NCI-H2107 treated with DMSO at 0.1 percent for 48 hours (cell line): ENCODE results near the gene PACC1.

Source experiments
- DNase-seq: peaks from one replicate; lab custom pipeline; 2025; ENCODE audit not compliant: unreplicated experiment; lab: John Stamatoyannopoulos, UW

PACC1 gene

DNA sequence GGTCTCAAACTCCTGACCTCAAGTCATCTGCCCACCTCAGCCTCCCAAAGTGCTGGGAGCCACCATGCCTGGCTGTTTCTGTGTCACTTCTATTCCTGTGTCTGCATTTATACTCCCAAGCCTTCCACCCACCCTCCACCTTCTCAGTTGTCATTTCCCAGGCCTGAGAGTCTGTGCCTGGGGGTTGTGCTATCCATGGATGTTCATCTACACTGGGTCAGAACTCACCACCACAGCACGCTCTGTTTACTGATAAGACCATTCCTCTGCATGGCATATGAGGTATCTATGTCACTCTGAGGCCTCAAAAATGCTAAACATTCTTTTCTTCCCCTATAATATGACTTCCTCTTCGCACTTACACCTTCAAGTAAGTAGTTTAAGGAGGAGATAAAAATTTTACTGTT is 24.1 kb upstream of the PACC1 start:
- DNase-seq = no peak

DNA sequence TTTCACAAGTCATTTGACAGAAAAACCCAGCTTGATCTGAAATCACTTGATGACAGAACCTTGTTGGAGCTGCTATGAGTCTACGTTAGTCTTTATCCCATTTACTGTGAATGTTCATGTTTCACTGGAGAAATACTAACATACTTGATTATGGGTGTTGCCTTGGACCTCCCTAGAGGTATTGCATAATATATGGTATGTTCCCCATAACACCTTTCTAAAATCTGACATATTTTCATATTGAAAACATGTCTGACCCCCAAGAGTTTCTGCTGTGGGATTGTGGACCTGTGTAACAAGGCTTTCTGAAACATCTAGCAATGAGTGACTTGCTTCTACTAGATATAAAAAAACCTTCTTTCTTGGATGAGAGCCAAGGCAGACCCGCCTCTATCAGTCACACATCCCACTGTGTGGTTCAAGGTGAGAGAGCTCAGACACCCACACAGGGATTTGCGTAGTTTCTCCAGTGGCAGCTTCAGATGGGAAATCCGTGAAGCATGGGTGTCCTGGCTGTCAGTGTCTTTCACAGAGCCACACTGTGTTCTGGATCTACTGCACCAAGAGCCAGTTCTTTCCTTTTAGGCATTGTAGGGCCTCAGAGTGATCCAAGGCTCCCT is 22.6 kb upstream of the PACC1 start:
- DNase-seq = no peak

DNA sequence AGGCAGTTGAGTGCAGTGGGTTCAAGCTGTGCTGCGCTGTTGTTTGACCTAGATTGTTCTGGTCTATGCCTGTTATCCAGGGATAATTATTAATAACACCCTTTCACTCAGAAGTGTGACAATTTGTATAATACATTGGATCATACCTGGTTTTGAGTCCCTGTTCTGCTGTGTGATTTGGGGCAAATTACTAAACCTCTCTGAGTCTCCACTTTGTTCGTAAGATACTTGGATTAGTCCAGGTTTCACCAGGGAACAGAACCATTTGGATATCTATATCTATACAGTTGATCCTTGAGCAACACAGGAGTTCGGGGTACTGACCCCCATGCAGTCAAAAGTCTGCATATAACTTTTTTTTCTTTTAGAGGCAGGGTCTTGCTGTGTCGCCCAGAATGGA is 20.3 kb upstream of the PACC1 start:
- no peak for DNase-seq

DNA sequence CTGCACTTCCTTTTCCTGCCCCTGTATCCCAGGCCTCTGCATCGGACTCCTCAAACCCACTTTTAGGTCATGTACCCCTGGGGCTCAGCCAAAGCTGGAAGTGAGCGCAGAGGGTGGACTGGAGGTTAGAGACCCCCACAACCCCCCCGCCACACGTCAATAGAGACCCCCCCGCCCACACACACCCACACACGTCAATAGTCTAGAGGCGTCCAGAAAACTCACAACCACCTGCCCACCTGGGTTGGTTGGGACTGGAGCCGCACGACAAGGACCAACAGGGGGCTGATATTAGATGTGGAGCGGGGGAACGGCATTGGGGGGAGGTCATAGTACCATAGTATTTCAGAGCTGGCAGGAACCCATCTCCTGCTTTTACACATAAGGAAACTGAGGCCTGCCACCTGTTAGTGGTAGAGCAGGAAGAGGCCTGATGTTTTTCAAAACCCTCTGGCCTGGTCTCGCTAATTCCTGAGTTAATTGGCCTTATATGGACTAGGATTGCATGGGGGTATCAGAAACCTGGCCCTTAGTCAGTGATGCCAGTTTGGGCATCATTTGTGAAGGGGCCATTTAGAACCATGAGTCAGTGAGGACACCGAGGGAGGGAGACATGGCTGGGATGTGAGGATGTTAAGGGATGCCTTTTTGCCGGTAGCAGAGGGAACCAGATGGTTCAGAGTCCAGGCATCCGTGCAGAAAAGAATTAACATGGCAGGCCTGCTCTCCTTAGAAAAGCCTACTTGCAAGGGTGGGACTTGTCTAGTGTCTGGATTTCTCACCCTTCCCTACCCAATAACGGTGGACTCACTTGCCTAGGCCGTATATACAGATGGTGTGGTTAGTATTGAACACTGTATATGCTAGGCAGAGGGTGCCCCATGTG is 19.1 kb upstream of the PACC1 start:
- DNase-seq = no peak

DNA sequence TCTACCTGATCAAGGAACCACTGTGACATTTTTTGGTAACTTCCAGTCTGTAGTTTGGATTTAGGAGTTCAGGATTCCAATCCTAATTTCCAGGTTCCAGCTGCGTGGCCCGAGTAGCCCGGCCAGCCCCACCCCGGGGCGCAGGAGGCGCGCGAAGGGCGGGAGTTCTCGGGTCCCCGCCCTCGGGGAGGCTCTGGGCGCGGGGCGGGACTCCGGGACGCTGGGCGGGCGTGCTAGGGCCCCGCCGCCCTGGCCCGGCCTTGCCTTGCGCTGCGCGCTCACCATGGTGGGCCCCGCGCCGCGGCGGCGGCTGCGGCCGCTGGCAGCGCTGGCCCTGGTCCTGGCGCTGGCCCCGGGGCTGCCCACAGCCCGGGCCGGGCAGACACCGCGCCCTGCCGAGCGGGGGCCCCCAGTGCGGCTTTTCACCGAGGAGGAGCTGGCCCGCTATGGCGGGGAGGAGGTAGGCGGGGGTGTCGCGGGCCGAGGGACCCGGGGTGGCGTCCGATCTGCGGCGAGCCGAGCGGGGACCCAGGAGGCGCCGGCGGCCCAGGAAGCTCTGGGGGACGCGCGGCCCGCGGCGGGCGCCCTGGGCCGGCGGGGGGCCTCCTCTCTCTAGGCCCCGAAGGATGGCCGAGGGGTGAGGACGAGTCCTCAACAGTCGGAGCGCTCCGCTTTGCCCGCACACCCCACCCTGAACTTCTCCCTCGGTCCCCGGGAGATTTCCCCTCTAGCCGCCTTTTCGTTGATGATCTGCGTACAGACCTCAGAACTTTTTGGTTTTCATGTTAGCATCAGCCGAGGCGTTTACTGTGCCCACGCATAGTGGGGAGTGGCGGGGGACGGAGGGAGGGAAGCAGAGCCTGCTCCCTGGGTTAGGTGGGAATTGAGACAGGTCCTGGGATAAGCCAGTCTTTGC is 18.2 kb upstream of the PACC1 start, which contains the start of gene NENF:
Gene NENF (plus strand): TSS at position 260 of the 916 bp plus-strand sequence. CDS start 24 bp downstream, at position 284.
- DNase-seq = peak; percentile 23

DNA sequence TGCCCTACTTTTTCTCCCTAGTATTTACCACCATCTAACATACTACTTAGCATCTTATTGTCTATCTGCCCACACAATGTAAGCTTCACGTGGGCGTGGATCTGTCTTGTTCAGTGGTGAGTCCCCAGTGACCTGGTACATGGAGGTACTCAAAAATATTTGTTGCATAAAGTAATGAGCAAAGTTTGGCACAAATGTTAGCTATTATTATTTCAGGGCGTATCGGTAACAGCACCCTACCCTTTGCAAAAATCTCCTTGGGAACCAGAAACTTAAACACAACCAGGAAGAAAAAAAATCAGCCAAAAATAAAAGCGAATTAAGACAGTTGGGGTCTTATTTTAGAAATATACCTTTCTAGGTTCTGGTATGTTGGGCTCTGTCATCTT is 17.6 kb upstream of the PACC1 start:
- no peak for DNase-seq

DNA sequence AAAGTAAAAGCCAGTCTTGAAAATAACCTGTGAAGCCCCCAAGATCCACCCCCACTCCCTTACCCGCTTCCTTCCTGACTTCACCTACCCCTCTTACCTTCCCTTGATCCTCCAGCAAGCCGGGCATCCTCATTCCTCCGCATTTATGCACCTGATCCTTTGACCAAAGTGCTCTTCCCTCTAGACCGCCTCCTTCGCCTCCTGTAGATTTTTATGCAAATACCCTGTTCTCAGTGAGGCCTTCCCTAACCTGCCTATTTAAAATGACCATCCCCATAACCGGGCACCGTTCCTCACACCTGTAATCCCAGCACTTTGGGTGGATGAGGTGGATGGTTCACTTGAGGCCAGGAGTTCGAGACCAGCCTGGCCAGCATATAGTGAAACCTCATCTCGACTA is 17.0 kb upstream of the PACC1 start:
- DNase-seq = no peak

DNA sequence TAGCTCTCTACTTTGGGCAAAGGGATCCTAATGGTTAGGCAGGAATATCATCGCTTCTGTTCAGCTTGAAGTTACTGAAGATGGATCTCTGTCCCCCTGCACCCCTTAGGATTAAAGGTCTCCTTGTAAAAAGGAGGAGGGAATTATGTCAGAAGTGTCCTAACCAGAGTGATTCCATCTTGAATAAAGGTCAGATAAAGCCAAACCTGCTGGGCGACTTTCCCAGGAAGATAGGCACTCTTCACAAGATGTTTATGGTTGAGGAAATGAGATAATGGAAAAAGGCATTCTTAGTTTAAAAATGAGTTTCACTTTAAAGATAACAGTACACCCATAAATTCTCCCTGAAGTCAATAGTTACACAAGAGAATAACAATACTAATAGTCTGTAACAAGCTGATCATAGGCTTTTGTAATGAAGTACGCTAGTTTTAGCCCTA is 16.3 kb upstream of the PACC1 start:
- DNase-seq = no peak

DNA sequence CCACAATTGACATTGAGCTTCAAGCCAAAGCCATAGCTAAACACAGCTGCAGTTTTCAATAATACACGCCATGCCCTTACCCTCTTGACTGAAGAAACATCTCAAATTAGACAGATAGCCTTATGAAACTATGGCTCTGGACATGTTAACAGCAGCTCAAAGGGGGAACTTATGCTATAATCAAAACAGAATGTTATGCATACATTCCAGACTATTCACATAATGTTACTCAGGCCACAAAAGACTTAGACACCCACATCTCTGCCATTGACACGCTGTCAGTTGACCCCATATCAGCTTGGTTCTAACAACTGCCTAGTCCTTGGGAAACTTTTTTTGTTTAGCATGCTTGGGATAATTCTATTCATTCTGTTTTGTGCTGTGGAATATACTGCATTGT is 15.7 kb upstream of the PACC1 start:
- no peak for DNase-seq

DNA sequence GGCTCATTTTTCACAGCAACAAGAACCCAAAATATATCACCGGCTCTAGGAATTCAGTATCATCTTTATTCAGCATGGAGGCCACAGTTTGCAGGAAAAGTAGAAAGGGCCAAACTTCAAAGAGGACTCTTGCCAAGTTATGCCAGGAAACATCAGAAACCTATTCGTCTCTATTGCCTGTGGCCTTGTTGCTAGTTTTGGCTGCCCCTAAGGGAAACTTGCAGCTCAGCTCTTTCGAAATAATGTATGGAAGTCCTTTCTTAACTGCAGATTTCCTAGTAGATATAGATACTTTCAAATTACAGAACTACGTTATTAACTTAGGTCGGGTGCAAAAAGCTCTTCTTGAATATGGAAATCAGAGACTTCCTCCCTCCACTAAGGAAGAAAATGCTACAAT is 13.8 kb upstream of the PACC1 start:
- DNase-seq = no peak

DNA sequence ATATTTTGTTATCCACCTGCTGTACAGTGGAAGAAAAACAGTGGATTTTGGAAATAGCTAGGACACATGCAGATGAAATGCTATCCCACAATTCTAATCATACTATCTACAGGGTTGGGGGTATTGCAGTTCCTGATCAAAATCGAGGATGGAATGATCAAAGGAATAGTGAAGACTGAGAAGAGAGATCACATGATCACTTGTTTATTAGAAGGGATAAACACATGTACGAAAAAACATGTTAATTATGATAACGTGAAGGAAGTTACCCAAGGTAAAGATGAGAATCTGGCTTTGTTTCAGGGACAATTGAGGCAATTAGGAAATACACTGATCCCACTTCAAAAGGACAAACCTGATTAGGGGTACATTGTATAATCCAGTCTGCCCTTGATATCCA is 9.2 kb upstream of the PACC1 start:
- DNase-seq = no peak

DNA sequence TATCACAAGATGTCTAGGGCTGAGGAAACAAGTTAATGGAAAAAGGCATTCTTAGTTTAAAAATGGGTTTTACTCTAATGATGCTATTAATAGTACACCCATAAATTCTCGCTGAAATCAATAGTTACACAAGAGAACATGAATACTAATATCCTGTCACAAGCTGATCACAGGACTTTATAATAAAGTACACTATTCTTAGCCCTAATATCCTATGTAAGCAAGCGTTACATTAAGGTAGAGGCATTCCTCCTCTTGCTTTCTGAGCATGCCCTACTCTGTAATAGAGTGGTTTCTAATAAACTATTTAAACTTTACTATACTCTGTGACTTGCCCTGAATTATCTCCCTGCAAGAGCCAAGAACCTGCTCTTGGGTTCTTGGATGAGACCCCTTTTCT is 6.5 kb upstream of the PACC1 start:
- DNase-seq = no peak

DNA sequence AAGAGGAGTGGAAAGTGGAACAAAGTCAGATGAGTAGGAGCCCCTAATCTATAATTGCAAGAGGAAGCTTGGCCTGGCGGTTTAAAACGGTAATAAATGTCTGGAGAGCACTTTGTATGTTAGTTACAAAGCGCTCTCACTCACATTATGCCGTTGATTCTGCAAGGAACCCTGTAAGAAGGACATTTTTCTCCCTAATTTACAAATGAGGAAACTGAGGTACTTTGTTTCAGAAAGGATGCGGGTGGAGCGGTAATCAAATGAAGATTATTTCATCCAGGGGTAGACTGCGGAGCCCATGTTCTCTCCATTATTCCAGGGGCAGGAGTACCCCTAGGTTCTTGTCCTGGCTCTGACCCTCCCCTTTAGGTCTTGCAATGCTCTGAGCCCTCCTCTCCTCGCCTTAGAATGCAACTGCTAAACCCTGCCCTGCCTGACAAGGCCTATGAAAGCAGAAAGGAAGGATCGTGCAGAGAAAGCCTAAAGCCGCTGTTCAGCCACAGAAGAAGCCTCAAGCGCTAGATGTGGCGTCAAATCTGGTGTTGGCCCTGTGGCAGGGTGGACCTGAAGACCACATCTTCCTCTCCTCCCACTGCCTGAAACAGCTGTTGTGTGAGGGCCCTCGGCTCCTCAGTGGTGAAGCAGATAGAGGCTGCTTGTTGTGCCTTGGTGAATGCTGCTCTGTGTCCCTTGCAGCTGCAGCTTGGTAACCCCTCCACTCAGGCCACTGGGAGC is 588 bp upstream of the PACC1 start:
- DNase-seq = no peak

DNA sequence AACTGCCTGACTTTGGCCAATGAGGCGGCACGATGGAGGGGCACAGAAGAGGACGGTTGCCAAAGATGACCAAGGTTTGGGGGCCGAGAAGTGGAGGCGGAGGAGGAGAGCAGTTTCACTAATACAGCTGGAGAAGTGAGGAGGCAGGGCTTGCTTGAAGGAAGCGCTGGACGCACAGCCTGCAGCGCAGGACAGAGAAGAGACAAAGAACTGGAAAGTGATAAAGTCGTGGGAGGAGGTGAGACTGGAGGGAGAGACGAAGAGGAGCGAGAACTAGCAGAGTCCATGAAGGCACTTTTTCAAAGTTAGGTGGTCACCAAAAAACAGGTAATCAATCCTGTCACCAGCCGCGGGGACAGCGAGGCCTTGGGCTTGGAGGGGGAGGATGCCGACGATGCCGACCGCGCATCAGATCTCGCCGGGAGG is 771 bp downstream of the PACC1 start:
- DNase-seq = no peak

DNA sequence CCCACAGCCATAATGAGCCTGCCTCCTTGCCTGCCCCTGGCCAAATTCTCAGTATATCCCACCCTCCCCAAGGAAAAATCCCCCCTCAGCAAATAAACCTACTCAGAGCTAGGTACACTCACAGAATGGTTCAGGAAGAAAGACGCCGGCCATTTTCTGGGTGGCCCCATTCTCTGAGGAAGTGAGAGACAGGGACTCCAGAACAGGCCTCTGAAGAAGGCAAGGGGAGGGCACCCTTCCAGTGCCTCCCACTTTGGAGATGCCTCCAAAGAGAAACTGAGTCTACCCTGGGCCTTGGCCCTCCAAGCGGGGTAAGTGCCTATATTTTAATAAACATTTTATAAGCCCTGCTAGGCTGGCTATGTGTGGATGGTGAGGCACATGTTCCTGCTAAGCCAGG is 2.3 kb downstream of the PACC1 start:
- no peak for DNase-seq

DNA sequence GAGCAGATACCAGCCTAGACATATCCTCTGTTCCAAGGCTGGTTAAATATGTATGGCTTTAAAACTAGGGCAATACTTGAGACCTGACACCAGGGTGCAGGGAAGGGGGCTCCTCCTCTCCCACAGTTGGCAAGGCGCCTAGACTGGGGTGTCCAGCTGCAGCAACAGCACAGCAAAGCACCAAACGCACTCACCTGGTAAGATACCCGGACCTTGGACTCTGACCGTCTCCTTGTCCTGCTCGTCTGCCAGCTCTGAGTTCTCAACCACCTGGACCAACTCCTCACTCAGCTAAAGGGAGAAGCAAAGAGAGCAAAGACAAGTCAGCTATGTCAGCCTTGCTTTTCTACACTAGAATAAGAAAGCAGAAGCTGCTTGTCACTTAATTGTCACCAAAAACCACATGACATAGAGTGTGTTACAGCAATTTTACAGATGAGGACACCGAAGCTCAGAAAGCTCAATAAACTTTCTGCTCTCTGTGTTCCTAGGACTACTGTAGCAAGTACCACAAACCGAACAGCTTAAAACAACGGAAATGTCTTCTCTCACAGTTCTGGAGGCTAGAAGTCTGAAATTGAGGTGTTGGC is 4.4 kb downstream of the PACC1 start:
- DNase-seq = no peak

DNA sequence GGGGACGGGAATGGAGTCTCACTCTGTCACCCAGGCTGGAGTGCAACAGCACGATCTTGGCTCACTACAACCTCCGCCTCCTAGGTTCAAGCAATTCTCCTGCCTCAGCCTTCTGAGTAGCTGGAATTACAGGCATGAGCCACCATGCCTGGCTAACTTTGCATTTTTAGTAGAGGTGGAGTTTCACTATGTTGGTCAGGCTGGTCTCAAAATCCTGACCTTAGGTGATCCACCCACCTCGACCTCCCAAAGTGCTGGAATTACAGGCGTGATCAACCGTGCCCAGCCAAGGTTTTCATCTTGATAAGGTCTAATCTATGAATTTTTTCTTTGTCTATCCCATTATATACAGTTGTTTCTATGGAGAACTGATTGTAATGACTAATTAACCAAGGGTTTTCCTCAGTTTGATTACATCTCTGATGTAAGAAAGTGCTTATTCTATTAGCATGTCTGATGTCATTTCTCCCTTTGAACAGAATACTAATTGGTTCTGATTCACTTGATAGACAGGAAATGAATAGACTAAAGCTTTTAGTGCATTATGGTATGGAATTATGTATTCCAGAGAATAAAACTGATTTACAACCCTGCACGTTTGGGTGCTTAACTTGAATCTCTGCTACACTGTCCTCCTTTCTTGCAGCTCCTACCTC is 11.9 kb downstream of the PACC1 start:
- no peak for DNase-seq

DNA sequence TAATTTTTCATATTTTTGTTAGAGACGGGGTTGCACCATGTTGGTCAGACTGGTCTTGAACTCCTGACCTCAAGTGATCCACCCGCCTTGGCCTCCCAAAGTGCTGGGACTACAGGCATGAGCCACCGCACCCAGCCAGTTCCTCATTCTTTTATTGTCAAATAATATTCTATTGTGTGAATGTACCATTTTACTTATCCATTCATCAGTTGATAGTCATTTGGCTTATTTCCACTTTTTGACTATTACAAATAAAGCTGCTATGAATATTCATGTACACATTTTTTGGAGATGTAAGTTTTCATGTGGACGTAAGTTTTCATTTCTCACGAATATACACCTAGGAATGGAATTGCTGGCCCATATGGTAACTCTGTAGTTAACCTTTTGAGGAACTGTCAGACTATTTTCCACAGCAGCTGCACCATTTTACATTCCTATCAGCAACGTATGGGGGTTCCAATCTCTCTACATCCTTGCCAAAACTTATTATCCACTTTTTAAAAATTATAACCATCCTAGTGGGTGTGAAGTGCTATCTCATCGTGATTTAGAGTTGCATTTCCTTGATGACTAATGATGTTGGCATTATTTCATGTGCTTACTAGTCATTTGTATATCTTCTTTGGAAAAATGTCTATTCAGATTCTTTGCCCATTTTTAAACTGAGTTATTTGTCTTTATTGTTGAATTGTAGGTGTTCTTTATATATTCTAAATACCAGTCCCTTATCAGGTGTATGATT is 12.7 kb downstream of the PACC1 start:
- no peak for DNase-seq

DNA sequence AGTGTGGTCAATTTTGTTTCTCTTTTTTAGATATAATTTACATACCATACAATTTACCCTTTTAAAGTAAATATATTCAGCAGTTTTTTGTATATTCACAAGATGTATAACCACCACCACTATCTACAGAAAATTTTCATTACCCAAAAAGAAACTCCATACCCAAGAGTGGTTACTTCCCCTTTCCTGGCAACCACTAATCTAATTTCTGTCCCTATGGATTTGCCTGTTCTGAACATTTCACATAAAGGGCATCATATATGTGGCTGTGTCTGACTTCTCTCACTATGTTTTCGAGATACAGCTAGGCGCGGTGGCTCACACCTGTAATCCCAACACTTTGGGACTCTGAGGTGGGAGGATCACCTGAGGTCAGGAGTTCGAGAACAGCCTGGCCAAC is 13.6 kb downstream of the PACC1 start:
- DNase-seq = no peak
